Endometrial microvascular endothelial cells (primary cell): ENCODE results near the gene SPATA16. TPM values are rescaled to one million over a fixed set of nuclear protein-coding genes. Genes with fewer than 3 reads are reported as not detected.
"Not testable (repeated sequence)": the region's sequence is repeated elsewhere in the genome, so short reads cannot be mapped to it uniquely, and the experiment has no call there.

Source experiments
- in situ Hi-C: cut with HindIII; loops from 2 replicates; pipeline ENCODE4 v1.10.0; 2017; ENCODE audit warnings: low sequenced_read_pairs, low pct_unique_long_range_greater_than_20kb; ENCODE audit errors: inconsistent ontology term
- total RNA-seq: library from RNA; depleted of rRNA; stranded (reverse); fragments of >200 nt; gene quantifications from one replicate; pipeline ENCODE4 v1.2.3, GENCODE V29; 2015; ENCODE audit errors: inconsistent ontology term

Gene SPATA16
- total RNA-seq, 1 donor from 2014 or later: not detected

- in situ Hi-C loops: no loop called here
Observed at GRCh38 chr3:172973799-172974198, 167.2 kb downstream of the SPATA16 start.

- in situ Hi-C loops: no loop called here
Observed at GRCh38 chr3:172972717-172973116, 168.3 kb downstream of the SPATA16 start.

- in situ Hi-C loops: no loop called here
Observed at GRCh38 chr3:172972067-172972466, 169.0 kb downstream of the SPATA16 start.

- in situ Hi-C loops: no loop called here
Observed at GRCh38 chr3:172968646-172969045, 172.4 kb downstream of the SPATA16 start.

- in situ Hi-C loops: no loop called here
Observed at GRCh38 chr3:172965256-172965655, 175.8 kb downstream of the SPATA16 start.

DNA sequence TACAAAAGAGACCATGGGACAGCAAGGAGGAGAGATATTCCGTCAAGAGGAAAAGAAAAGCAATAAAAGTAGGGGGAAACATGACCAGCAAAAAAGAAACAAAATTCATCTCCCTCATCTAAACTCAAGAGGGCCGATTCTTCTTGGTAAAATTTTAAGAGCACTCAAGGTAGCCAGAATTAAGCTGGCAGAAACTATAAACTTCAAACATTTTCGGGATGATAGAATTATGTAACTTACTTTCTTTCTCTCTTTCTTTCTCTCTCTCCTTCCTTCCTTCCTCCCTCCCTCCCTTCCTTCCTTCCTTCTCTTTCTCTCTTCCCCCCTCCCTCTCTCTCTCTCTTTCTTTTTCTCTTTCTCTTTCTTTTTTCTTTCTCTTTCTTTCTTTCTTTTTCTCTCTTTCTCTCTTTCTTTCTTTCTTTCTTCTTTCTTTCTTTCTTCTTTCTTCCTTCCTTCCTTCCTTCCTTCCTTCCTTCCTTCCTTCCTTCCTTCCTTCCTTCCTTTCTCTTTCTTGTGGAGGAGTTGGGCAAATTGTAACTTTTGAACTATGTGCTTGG lies 180.3 kb downstream of the SPATA16 start:
- in situ Hi-C loops: not testable (repeated sequence)

DNA sequence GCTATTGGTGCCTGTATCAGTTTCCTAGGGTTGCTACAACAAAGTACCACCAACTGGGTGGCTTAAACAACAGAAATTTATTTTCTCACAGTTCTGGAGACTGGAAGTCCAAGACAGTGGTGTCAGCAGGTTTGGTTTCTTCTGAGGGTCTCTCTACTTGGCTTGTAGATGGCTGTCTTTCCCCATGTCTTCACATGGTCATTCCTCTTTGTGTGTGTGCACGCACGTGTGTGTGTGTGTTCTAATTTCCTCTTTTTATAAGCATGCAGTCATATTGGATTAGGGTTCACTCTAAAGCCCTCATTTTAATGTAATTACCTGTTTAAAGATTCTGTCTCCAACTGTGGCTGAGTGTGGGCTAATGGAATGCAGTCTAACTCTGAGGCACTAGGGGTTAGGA lies 182.5 kb downstream of the SPATA16 start:
- in situ Hi-C loops: no loop called here

GRCh38 chr3:172953571-172953970 lies 187.5 kb downstream of the SPATA16 start:
- in situ Hi-C loops: no loop called here

- in situ Hi-C loops: no loop called here
Observed at GRCh38 chr3:172951511-172951910, 189.5 kb downstream of the SPATA16 start.

GRCh38 chr3:172946061-172946460 lies 195.0 kb downstream of the SPATA16 start:
- in situ Hi-C loops: no loop called here

- in situ Hi-C loops: no loop called here
Observed at GRCh38 chr3:172939651-172940293, 201.3 kb downstream of the SPATA16 start.

DNA sequence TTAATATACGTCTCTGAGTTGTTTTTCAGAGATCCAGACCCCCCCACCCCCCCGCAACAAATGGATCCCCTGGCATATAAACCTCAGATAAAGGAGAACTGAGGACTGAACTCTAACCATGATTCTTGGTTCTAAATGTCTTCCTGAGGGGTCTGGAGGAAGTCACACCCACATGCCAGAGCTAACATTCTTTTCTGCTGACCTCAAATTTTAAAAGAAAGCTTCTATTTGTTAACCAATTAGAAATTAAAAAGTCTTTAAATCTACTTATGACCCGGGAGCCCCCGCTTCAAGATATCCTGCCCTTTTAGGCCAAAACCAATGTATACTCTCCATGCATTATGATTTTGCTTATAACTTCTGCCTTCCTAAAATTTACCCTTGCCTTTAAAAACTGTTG lies 202.2 kb downstream of the SPATA16 start:
- in situ Hi-C loops: no loop called here

- in situ Hi-C loops: no loop called here
Observed at GRCh38 chr3:172931746-172932285, 209.2 kb downstream of the SPATA16 start.

DNA sequence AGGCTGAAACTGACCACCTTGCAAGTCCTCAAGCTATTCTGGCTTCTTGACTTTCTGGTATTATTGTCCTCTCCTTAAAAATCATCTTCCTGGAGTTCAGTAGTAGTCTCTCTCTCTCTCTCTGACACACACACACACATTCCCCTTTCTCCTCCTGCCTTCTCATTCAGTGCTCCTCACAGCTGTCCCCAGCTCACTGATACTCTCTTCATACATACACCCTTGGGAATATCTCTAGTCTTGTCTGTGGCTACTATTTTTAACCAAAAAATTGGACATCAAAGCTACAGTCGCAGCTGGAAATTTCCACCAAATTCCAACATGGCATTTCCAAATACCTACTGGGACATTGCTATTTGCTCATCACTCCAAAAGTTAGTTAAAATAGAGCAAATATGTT lies 211.6 kb downstream of the SPATA16 start:
- in situ Hi-C loops: no loop called here

DNA sequence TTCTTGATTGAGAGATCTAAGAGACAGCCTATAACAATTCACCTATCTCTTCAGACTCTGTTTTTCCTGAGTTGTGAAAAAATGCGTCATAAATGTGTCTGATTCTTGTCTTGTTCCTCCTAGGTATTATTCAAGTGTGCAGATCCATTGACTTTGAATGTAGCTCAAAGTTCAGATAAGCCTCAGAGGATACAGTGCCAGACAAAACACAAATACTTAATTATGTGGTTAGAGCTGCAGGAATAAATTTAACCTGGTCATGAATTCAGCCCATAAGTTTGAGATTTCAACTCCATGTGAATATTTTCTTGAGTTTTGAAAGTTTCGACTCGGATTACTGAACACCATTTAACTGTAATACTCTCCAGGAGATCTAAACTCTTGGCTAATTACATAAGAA lies 216.5 kb downstream of the SPATA16 start:
- in situ Hi-C loops: no loop called here

DNA sequence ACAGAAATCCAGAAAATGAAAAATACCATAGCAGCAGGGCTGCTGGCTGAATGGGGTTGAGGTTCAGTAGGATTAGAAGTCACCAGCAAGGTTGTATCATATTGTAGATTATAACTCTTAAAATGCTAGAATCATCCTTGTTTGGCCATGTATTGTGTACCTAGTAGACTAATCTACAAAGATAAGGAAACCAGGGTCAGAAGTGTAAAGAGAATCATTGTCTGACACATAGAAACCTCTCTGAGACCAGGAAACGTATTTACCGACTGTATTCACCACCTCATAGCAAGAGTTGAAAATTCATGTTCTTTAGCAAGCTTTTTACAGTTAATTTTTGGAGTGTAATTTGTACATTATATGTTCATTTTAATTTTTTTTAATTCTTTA lies 221.7 kb downstream of the SPATA16 start:
- in situ Hi-C loops: no loop called here

GRCh38 chr3:172918568-172919296 lies 222.3 kb downstream of the SPATA16 start:
- in situ Hi-C loops: no loop called here

DNA sequence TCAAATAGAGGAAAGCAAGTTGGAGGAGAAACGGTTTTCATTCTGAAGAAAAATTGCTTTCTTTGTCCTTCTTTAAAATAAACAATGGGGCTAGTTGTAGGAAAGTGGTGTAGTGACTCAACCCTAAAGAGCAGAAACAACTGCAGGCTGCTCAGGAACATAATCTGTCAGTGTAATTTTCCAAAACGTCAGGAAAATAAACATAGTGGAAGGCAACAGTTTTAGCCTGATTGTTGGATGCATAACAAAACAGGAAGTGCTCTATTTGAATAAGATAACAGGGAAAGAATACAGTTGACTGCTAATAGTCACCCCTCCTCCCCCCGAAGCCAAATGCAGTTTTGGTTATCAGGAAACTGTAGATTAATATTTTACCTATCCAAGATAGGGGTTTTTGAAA lies 222.9 kb downstream of the SPATA16 start:
- in situ Hi-C loops: no loop called here

GRCh38 chr3:172915911-172916514 lies 225.0 kb downstream of the SPATA16 start:
- in situ Hi-C loops: no loop called here

GRCh38 chr3:172914854-172915253 lies 226.2 kb downstream of the SPATA16 start:
- in situ Hi-C loops: no loop called here
